Measurements from ENCODE around the gene PGM5. TPM values are rescaled to one million over a fixed set of nuclear protein-coding genes. Genes with fewer than 3 reads are reported as not detected.

The PGM5 gene
- total RNA-seq, 1 donor from 2014 or later: not detected

DNA sequence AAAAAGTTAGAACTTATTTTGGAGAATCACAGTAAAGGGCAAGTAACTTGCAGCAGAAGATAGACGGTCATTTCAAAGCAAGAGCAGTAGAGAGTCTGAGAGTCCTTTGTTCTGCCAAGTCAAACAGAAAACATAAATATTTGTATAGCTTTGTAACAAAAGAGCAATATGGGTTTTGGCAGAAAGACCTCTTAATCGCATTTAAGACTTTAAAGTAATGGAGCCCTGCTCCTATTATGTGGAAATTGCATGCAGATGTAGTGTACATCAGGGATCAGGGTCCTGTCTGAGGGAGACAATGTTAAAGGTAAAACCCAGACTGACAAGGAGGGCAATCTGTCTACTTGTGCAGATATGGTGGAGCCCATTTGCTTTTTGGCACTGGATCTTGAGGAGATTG, 87.2 kb downstream of the PGM5 start:
- H3K27ac Mint-ChIP-seq (ENCODE audit: unreplicated experiment): no peak overlapping the region
- no peaks in the 10 kb centered on the region for H3K36me3 Mint-ChIP-seq (ENCODE audit: low read depth)
- no peak for DNase-seq (ENCODE audit: low spot score)
- TF ChIP-seq, protein P1, sequence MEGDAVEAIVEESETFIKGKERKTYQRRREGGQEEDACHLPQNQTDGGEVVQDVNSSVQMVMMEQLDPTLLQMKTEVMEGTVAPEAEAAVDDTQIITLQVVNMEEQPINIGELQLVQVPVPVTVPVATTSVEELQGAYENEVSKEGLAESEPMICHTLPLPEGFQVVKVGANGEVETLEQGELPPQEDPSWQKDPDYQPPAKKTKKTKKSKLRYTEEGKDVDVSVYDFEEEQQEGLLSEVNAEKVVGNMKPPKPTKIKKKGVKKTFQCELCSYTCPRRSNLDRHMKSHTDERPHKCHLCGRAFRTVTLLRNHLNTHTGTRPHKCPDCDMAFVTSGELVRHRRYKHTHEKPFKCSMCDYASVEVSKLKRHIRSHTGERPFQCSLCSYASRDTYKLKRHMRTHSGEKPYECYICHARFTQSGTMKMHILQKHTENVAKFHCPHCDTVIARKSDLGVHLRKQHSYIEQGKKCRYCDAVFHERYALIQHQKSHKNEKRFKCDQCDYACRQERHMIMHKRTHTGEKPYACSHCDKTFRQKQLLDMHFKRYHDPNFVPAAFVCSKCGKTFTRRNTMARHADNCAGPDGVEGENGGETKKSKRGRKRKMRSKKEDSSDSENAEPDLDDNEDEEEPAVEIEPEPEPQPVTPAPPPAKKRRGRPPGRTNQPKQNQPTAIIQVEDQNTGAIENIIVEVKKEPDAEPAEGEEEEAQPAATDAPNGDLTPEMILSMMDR (IDR thresholded peaks at IDR 0.05): no peak
- H3K4me1 Mint-ChIP-seq (ENCODE audit: low read depth): no peaks in the 10 kb centered on the region
- peaks cover 5% of the 10 kb centered on the region for H3K27me3 Mint-ChIP-seq (ENCODE audit: low read depth)
- H3K9me3 Mint-ChIP-seq (ENCODE audit: low read depth): peaks cover 12% of the 10 kb centered on the region
- no peak overlapping the region for H3K4me3 Mint-ChIP-seq (ENCODE audit: unreplicated experiment)

- Mint-ChIP-seq H3K27ac (ENCODE audit: unreplicated experiment) (no peak overlapping the region), H3K4me1 (ENCODE audit: low read depth) (no peaks in the 10 kb centered on the region), H3K27me3 (ENCODE audit: low read depth) (peaks cover 5% of the 10 kb centered on the region), H3K36me3 (ENCODE audit: low read depth) (no peaks in the 10 kb centered on the region), H3K9me3 (ENCODE audit: low read depth) (peaks cover under 1% of the 10 kb centered on the region), H3K4me3 (ENCODE audit: unreplicated experiment) (no peak overlapping the region)
- DNase-seq (ENCODE audit: low spot score): no peak
- TF ChIP-seq, protein P1 (IDR thresholded peaks at IDR 0.05): no peak
Observed at GRCh38 chr9:68446836-68447235, 90.4 kb downstream of the PGM5 start.

GRCh38 chr9:68447611-68448010, 91.2 kb downstream of the PGM5 start:
- DNase-seq (ENCODE audit: low spot score): no peak
- H3K4me1 Mint-ChIP-seq (ENCODE audit: low read depth): no peaks in the 10 kb centered on the region
- no peak overlapping the region for H3K4me3 Mint-ChIP-seq (ENCODE audit: unreplicated experiment)
- H3K27ac Mint-ChIP-seq (ENCODE audit: unreplicated experiment): no peak overlapping the region
- no peaks in the 10 kb centered on the region for H3K36me3 Mint-ChIP-seq (ENCODE audit: low read depth)
- TF ChIP-seq, protein P1 (IDR thresholded peaks at IDR 0.05): no peak
- no peaks in the 10 kb centered on the region for H3K9me3 Mint-ChIP-seq (ENCODE audit: low read depth)
- H3K27me3 Mint-ChIP-seq (ENCODE audit: low read depth): peaks cover 8% of the 10 kb centered on the region

- Mint-ChIP-seq H3K27me3 (ENCODE audit: low read depth) (peaks cover 9% of the 10 kb centered on the region), H3K4me1 (ENCODE audit: low read depth) (no peaks in the 10 kb centered on the region), H3K9me3 (ENCODE audit: low read depth) (no peaks in the 10 kb centered on the region), H3K27ac (ENCODE audit: unreplicated experiment) (no peak overlapping the region), H3K36me3 (ENCODE audit: low read depth) (no peaks in the 10 kb centered on the region), H3K4me3 (ENCODE audit: unreplicated experiment) (no peak overlapping the region)
- DNase-seq (ENCODE audit: low spot score): no peak
- TF ChIP-seq, protein P1 (IDR thresholded peaks at IDR 0.05): no peak
Observed at GRCh38 chr9:68454579-68455334, 98.3 kb downstream of the PGM5 start.

- Mint-ChIP-seq H3K27me3 (ENCODE audit: low read depth) (peaks cover 9% of the 10 kb centered on the region), H3K9me3 (ENCODE audit: low read depth) (no peaks in the 10 kb centered on the region), H3K36me3 (ENCODE audit: low read depth) (no peaks in the 10 kb centered on the region), H3K27ac (ENCODE audit: unreplicated experiment) (no peak overlapping the region), H3K4me3 (ENCODE audit: unreplicated experiment) (no peak overlapping the region), H3K4me1 (ENCODE audit: low read depth) (no peaks in the 10 kb centered on the region)
- TF ChIP-seq, protein P1 (IDR thresholded peaks at IDR 0.05): no peak
- DNase-seq (ENCODE audit: low spot score): no peak
Observed at GRCh38 chr9:68455451-68455850, 99.0 kb downstream of the PGM5 start.

All from chondrocyte (in vitro differentiated cells).